GM23338 (cell line): Measurements from ENCODE around the gene NEUROG2. TPM values are rescaled to one million over a fixed set of nuclear protein-coding genes. Genes with fewer than 3 reads are reported as not detected.

Experiments used
- ATAC-seq: fragments of 200-7000 bp; cut with Tn5 transposase; 3 replicates; pipeline ENCODE4 v1.9.1; 2020
- DNase-seq: peaks from one replicate; pipeline ENCODE4 v3.0.0-alpha.2; 2015; ENCODE audit warnings: low spot score
- H2AFZ ChIP-seq: fragments of 200-600 bp; sonication (generic); 2 replicates; pipeline ENCODE4 v1.8.0; 2016; ENCODE audit warnings: antibody characterized with exemption, mild to moderate bottlenecking, moderate library complexity
- H3F3A ChIP-seq: fragments of 200-600 bp; sonication (generic); replicated peaks from 2 replicates; pipeline ENCODE4 v1.8.0; 2017; ENCODE audit warnings: antibody characterized with exemption, mixed run types, low read depth
- H3K27ac ChIP-seq: fragments of 200-600 bp; sonication (generic); 2 replicates; pipeline ENCODE4 v1.6.1; 2016; ENCODE audit warnings: low read depth
- H3K27me3 ChIP-seq: fragments of 200-600 bp; sonication (generic); 2 replicates; pipeline ENCODE4 v1.8.0; 2016; ENCODE audit warnings: mild to moderate bottlenecking, mixed run types, moderate library complexity; ENCODE audit not compliant: insufficient read depth
- H3K36me3 ChIP-seq: fragments of 200-600 bp; sonication (generic); 2 replicates; pipeline ENCODE4 v1.8.0; 2016; ENCODE audit warnings: mild to moderate bottlenecking; ENCODE audit not compliant: insufficient read depth
- H3K4me1 ChIP-seq: fragments of 200-600 bp; sonication (generic); 2 replicates; pipeline ENCODE4 v1.8.0; 2016; ENCODE audit warnings: mild to moderate bottlenecking, moderate library complexity; ENCODE audit not compliant: insufficient read depth
- H3K4me2 ChIP-seq: fragments of 200-600 bp; sonication (generic); 2 replicates; pipeline ENCODE4 v1.7.1; 2017; ENCODE audit warnings: mixed run types
- H3K4me3 ChIP-seq: fragments of 200-600 bp; sonication (generic); 2 replicates; pipeline ENCODE4 v1.6.1; 2016; ENCODE audit warnings: mixed run types
- H3K79me2 ChIP-seq: fragments of 200-600 bp; sonication (generic); replicated peaks from 2 replicates; pipeline ENCODE4 v1.8.0; 2017; ENCODE audit warnings: mild to moderate bottlenecking; ENCODE audit not compliant: insufficient read depth
- H3K9me2 ChIP-seq: fragments of 200-600 bp; sonication (generic); 2 replicates; pipeline ENCODE4 v1.8.0; 2017; ENCODE audit not compliant: insufficient read depth
- H4K20me1 ChIP-seq: fragments of 200-600 bp; sonication (generic); replicated peaks from 2 replicates; pipeline ENCODE4 v1.8.0; 2017; ENCODE audit warnings: mild to moderate bottlenecking; ENCODE audit not compliant: insufficient read depth
- H3K27ac Mint-ChIP-seq: 2 replicates; pipeline ENCODE4 v1.8.0; 2020; ENCODE audit warnings: inconsistent platforms, mild to moderate bottlenecking, moderate library complexity, mixed read lengths
- H3K27me3 Mint-ChIP-seq: 3 replicates; pipeline ENCODE4 v1.8.0; 2022; ENCODE audit warnings: low read depth, mild to moderate bottlenecking, moderate library complexity, mixed read lengths, inconsistent platforms; ENCODE audit not compliant: insufficient read depth, poor library complexity
- H3K36me3 Mint-ChIP-seq: 3 replicates; pipeline ENCODE4 v1.8.0; 2021; ENCODE audit warnings: low read depth, mild to moderate bottlenecking, inconsistent platforms, moderate library complexity, mixed read lengths
- H3K4me1 Mint-ChIP-seq: 3 replicates; pipeline ENCODE4 v1.8.0; 2020; ENCODE audit warnings: mild to moderate bottlenecking, inconsistent platforms, mixed read lengths
- H3K4me3 Mint-ChIP-seq: 3 replicates; pipeline ENCODE4 v1.8.0; 2021; ENCODE audit warnings: moderate library complexity, mild to moderate bottlenecking, inconsistent platforms, mixed read lengths
- H3K9me3 Mint-ChIP-seq: 3 replicates; pipeline ENCODE4 v1.8.0; 2020; ENCODE audit warnings: moderate library complexity, mild to moderate bottlenecking, inconsistent platforms, mixed read lengths
- EZH2 ChIP-seq: fragments of 200-600 bp; sonication (generic); IDR thresholded peaks from one replicate; pipeline ENCODE4 v1.8.0; 2017; ENCODE audit warnings: antibody characterized with exemption, mild to moderate bottlenecking, low read depth; ENCODE audit not compliant: unreplicated experiment
- EZH2phosphoT487 ChIP-seq: fragments of 200-600 bp; sonication (generic); IDR thresholded peaks from one replicate; pipeline ENCODE4 v1.8.1; 2018; ENCODE audit warnings: antibody characterized with exemption; ENCODE audit not compliant: unreplicated experiment
- JUNB ChIP-seq: IDR thresholded peaks from one replicate; pipeline ENCODE4 v1.6.1; 2016; ENCODE audit warnings: antibody characterized with exemption; ENCODE audit not compliant: unreplicated experiment
- STAT1 ChIP-seq: IDR thresholded peaks from one replicate; pipeline ENCODE4 v1.6.1; 2016; ENCODE audit warnings: antibody characterized with exemption; ENCODE audit not compliant: unreplicated experiment
- ZNF462 ChIP-seq: fragments of 250-450 bp; sonication (Bioruptor Pico); IDR thresholded peaks from 2 replicates; pipeline ENCODE4 v1.5.0; 2020; ENCODE audit warnings: mild to moderate bottlenecking, moderate library complexity
- polyA plus RNA-seq: library from polyadenylated mRNA; unstranded; fragments of >200 nt; fragmentation: Nextera tagmentation; extraction: Ambion mirVana; gene quantifications from 2 replicates; pipeline ENCODE4 v1.2.1, GENCODE V29; 2016
- total RNA-seq: library from RNA; depleted of rRNA; stranded (reverse); fragments of >200 nt; shearing (Covaris generic); gene quantifications from 2 replicates; pipeline ENCODE4 v1.2.3, GENCODE V29; 2014

Gene NEUROG2
- total and polyA plus RNA-seq, 2 experiments from 2014 or later, result not detected

GRCh38 chr4:112559053-112559452 lies 43.1 kb upstream of the NEUROG2 start:
- no peak for ATAC-seq
- no peak overlapping the region for H3K27ac Mint-ChIP-seq
- TF ChIP-seq EZH2 (no peak), STAT1 (no peak), ZNF462 (no peak)
- Histone ChIP-seq H3K27me3 (no peaks in the 10 kb centered on the region), H3F3A (no peaks in the 10 kb centered on the region), H3K4me3 (no peak overlapping the region), H2AFZ (no peak overlapping the region), H3K4me1 (no peaks in the 10 kb centered on the region), H3K79me2 (no peaks in the 10 kb centered on the region), H4K20me1 (no peaks in the 10 kb centered on the region), H3K9me2 (no peaks in the 10 kb centered on the region), H3K4me2 (no peak overlapping the region), H3K27ac (no peak overlapping the region), H3K36me3 (peaks cover 4% of the 10 kb centered on the region; the same call in 1 of the 2 replicates)
- H3K36me3 Mint-ChIP-seq, result peaks cover 18% of the 10 kb centered on the region; the same call in 2 of the 3 replicates
- H3K27me3 Mint-ChIP-seq, result no peaks in the 10 kb centered on the region
- H3K4me1 Mint-ChIP-seq, result peaks cover 7% of the 10 kb centered on the region; the same call in 2 of the 3 replicates
- DNase-seq, result no peak
- no peaks in the 10 kb centered on the region for H3K9me3 Mint-ChIP-seq
- H3K4me3 Mint-ChIP-seq, result no peak overlapping the region

GRCh38 chr4:112557676-112558411 lies 41.9 kb upstream of the NEUROG2 start:
- Histone ChIP-seq H3K4me2 (no peak overlapping the region), H3K79me2 (no peaks in the 10 kb centered on the region), H3K36me3 (peaks cover 4% of the 10 kb centered on the region; the same call in 1 of the 2 replicates), H3F3A (no peaks in the 10 kb centered on the region), H2AFZ (no peak overlapping the region), H3K9me2 (no peaks in the 10 kb centered on the region), H4K20me1 (no peaks in the 10 kb centered on the region), H3K27ac (0 out of 2 replicates have a peak overlapping the region, but pooled peaks have one; percentile 64), H3K27me3 (no peaks in the 10 kb centered on the region), H3K4me1 (no peaks in the 10 kb centered on the region), H3K4me3 (no peak overlapping the region)
- H3K27ac Mint-ChIP-seq, result peak overlapping the region; percentile 61; the same call in 1 of the 2 replicates
- H3K4me3 Mint-ChIP-seq, result no peak overlapping the region
- no peaks in the 10 kb centered on the region for H3K27me3 Mint-ChIP-seq
- H3K36me3 Mint-ChIP-seq, result peaks cover 18% of the 10 kb centered on the region; the same call in 2 of the 3 replicates
- peaks cover 7% of the 10 kb centered on the region; the same call in 2 of the 3 replicates for H3K4me1 Mint-ChIP-seq
- ATAC-seq (peak; percentile 55), DNase-seq (peak; percentile 10)
- no peaks in the 10 kb centered on the region for H3K9me3 Mint-ChIP-seq
- TF ChIP-seq EZH2phosphoT487 (no peak), ZNF462 (no peak), STAT1 (no peak), JUNB (no peak)
